Upper lobe of left lung (tissue), 6 donors: ENCODE data around the gene SIMC1. TPM values are rescaled to one million over a fixed set of nuclear protein-coding genes. Genes with fewer than 3 reads are reported as not detected.

Experiments used
- ATAC-seq, 2 donors: fragments of 200-7000 bp; cut with Tn5 transposase; one replicate each; pipeline ENCODE4 v1.9.1; 2022; ENCODE audit warnings: mild to moderate bottlenecking in 2 of 2, moderate library complexity in 2 of 2; ENCODE audit not compliant: low FRiP score in 2 of 2
- DNase-seq, 2 donors: peaks; one replicate each; pipeline ENCODE4 v3.0.0-alpha.2; 2019 to 2020
- H3K27ac ChIP-seq, 4 donors: fragments of 200-600 bp; sonication (generic); one replicate each; pipeline ENCODE4 v1.5.1; 2016 to 2019
- H3K27me3 ChIP-seq, 4 donors: fragments of 200-600 bp; sonication (generic); one replicate each; pipeline ENCODE4 v1.5.1; 2017 to 2019
- H3K36me3 ChIP-seq, 4 donors: fragments of 200-600 bp; sonication (generic); one replicate each; pipeline ENCODE4 v1.5.1; 2016 to 2019
- H3K4me1 ChIP-seq, 4 donors: fragments of 200-600 bp; sonication (generic); one replicate each; pipeline ENCODE4 v1.5.1; 2018 to 2019
- H3K4me3 ChIP-seq, 4 donors: fragments of 200-600 bp; sonication (generic); one replicate each; pipeline ENCODE4 v1.5.1; 2017 to 2019; ENCODE audit warnings: mild to moderate bottlenecking in 2 of 4, moderate library complexity in 1 of 4
- H3K9me3 ChIP-seq, 4 donors: fragments of 200-600 bp; sonication (generic); one replicate each; pipeline ENCODE4 v1.5.1; 2018 to 2019
- EP300 ChIP-seq, 4 donors: sonication (generic); formaldehyde crosslinking; IDR thresholded peaks; one replicate each; pipeline ENCODE4 v1.5.1; 2017; ENCODE audit warnings: antibody characterized with exemption in 4 of 4, control low read depth in 2 of 4
- POLR2A ChIP-seq, 4 donors: fragments of 450-650 bp; IDR thresholded peaks; one replicate each; pipeline ENCODE4 v1.5.1; 2016 to 2017; ENCODE audit warnings: antibody characterized with exemption in 4 of 4, mild to moderate bottlenecking in 2 of 4
- POLR2AphosphoS5 ChIP-seq, 2 donors: sonication (generic); formaldehyde crosslinking; IDR thresholded peaks; one replicate each; pipeline ENCODE4 v1.5.1; 2017; ENCODE audit warnings: antibody characterized with exemption in 2 of 2
- WGBS, 2 donors: methylation state at CpG; one replicate each; pipeline ENCODE4 v1.1.5; 2017 to 2018; 5-methylcytosine and 5-hydroxymethylcytosine counted together
- total RNA-seq, 6 donors: library from RNA; depleted of rRNA in 4 of 6; stranded (reverse); fragments of >200 nt in 4 of 6; gene quantifications; one replicate each; pipeline versions ENCODE4 v1.1.0 to v1.2.1, GENCODE V29; 2016 to 2021
- TF ChIP-seq, protein P1 (sequence below), 6 experiments: fragments of 450-650 bp in 4 of 6; fragments of 200-600 bp in 2 of 6; sonication (generic) in 2 of 6; IDR thresholded peaks; one replicate each; pipeline ENCODE4 v1.5.1; 2016 to 2019; ENCODE audit warnings: antibody characterized with exemption in 6 of 6
- donor health status: DM: no; HTN: no; CAD: no; lungs with moderate emphysema.
- donor health status: DM: no; HTN: yes; CAD: no; lungs with severe emphysema.

The SIMC1 gene
- total RNA-seq, 6 donors from 2014 or later = 13.6 to 43.0 (median 21.2) TPM

- peak in 1 of 2 donors; percentile 30 for DNase-seq
- peak overlapping the region; percentile 62 to 90 (median 85) for H3K27ac ChIP-seq
Measured at GRCh38 chr5:176360894-176361436, 122.7 kb downstream of the SIMC1 start.

GRCh38 chr5:176361437-176362232 is 123.4 kb downstream of the SIMC1 start, which contains the start of gene KIAA1191:
Gene KIAA1191, minus strand, starts transcription at chr5:176361764. Its CDS starts 2,256 bp downstream, at chr5:176359508.
- WGBS, 2 donors = 2 to 3% methylated on average over 19 to 39 of the region's 56 CpGs
- Histone ChIP-seq H3K36me3 (peaks cover 0 to 23% (median 9%) of the 10 kb centered on the region in 4 donors), H3K27ac (peak within 1 kb of the TSS; percentile 62 to 90 (median 85)), H3K9me3 (no peaks in the 10 kb centered on the region), H3K4me3 (peak within 1 kb of the TSS; percentile 85 to 98 (median 96)), H3K27me3 (peaks cover 0 to 6% (median 0%) of the 10 kb centered on the region in 4 donors), H3K4me1 (peaks cover 21 to 44% (median 28%) of the 10 kb centered on the region in 4 donors)
- TF ChIP-seq EP300 (IDR thresholded peaks at IDR 0.05) = peak in 1 of 4 donors; percentile 2
- TF ChIP-seq, protein P1, sequence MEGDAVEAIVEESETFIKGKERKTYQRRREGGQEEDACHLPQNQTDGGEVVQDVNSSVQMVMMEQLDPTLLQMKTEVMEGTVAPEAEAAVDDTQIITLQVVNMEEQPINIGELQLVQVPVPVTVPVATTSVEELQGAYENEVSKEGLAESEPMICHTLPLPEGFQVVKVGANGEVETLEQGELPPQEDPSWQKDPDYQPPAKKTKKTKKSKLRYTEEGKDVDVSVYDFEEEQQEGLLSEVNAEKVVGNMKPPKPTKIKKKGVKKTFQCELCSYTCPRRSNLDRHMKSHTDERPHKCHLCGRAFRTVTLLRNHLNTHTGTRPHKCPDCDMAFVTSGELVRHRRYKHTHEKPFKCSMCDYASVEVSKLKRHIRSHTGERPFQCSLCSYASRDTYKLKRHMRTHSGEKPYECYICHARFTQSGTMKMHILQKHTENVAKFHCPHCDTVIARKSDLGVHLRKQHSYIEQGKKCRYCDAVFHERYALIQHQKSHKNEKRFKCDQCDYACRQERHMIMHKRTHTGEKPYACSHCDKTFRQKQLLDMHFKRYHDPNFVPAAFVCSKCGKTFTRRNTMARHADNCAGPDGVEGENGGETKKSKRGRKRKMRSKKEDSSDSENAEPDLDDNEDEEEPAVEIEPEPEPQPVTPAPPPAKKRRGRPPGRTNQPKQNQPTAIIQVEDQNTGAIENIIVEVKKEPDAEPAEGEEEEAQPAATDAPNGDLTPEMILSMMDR (IDR thresholded peaks at IDR 0.05) = peak in 4 of 6 experiments; percentile 11 to 47 (median 20)
- peak in 3 of 4 donors; percentile 39 to 97 (median 90) for TF ChIP-seq POLR2A (IDR thresholded peaks at IDR 0.05)
- peak; percentile 68 to 99 for TF ChIP-seq POLR2AphosphoS5 (IDR thresholded peaks at IDR 0.05)
- ATAC-seq (peak; percentile 97 to 98), DNase-seq (peak; percentile 97)

More at GRCh38 chr5:176360894-176361436, 122.7 kb downstream of the SIMC1 start:
- no peaks in the 10 kb centered on the region for H3K9me3 ChIP-seq
- peak overlapping the region; percentile 85 to 98 (median 96) for H3K4me3 ChIP-seq
- peaks cover 16 to 40% (median 22%) of the 10 kb centered on the region in 4 donors for H3K4me1 ChIP-seq
- TF ChIP-seq POLR2AphosphoS5 (IDR thresholded peaks at IDR 0.05) = no peak
- 4% methylated on average over 18 to 22 of the region's 27 CpGs for WGBS, 2 donors
- H3K27me3 ChIP-seq = peaks cover 0 to 6% (median 0%) of the 10 kb centered on the region in 4 donors
- ATAC-seq = no peak
- peaks cover 0 to 30% (median 11%) of the 10 kb centered on the region in 4 donors for H3K36me3 ChIP-seq

- Histone ChIP-seq H3K4me1 (peaks cover 21 to 44% (median 28%) of the 10 kb centered on the region in 4 donors), H3K27ac (peak overlapping the region in 3 of 4 donors; percentile 81 to 90 (median 89)), H3K36me3 (peaks cover 0 to 18% (median 7%) of the 10 kb centered on the region in 4 donors), H3K27me3 (peaks cover 0 to 6% (median 0%) of the 10 kb centered on the region in 4 donors), H3K9me3 (no peaks in the 10 kb centered on the region), H3K4me3 (peak overlapping the region in 3 of 4 donors; percentile 85 to 97 (median 96))
- 68 to 69% methylated on average over 7 to 8 of the region's 8 CpGs for WGBS, 2 donors
- ATAC-seq = no peak
- DNase-seq = no peak
- TF ChIP-seq POLR2A (IDR thresholded peaks at IDR 0.05) = no peak
- TF ChIP-seq, protein P1 (IDR thresholded peaks at IDR 0.05) = no peak
- no peak for TF ChIP-seq EP300 (IDR thresholded peaks at IDR 0.05)
- TF ChIP-seq POLR2AphosphoS5 (IDR thresholded peaks at IDR 0.05) = no peak
Measured at GRCh38 chr5:176362233-176362490, 123.9 kb downstream of the SIMC1 start.

GRCh38 chr5:176364765-176365350 is 126.6 kb downstream of the SIMC1 start:
- TF ChIP-seq, protein P1 (IDR thresholded peaks at IDR 0.05) = no peak
- peak in 1 of 4 donors; percentile 14 for TF ChIP-seq POLR2A (IDR thresholded peaks at IDR 0.05)
- WGBS, 2 donors = 27 to 31% methylated on average over 24 to 28 of the region's 28 CpGs
- H3K4me1 ChIP-seq = peaks cover 19 to 39% (median 27%) of the 10 kb centered on the region in 4 donors
- no peaks in the 10 kb centered on the region for H3K9me3 ChIP-seq
- peaks cover 0 to 6% (median 0%) of the 10 kb centered on the region in 4 donors for H3K27me3 ChIP-seq
- H3K4me3 ChIP-seq = peak overlapping the region; percentile 72 to 89 (median 84)
- peak overlapping the region in 3 of 4 donors; percentile 2 to 79 (median 50) for H3K27ac ChIP-seq
- DNase-seq (no peak), ATAC-seq (peak in 1 of 2 donors; percentile 0)
- peaks cover 0 to 8% (median 3%) of the 10 kb centered on the region in 4 donors for H3K36me3 ChIP-seq
